AML-193 (cell line): ENCODE results near the gene KNDC1.

Experiments
- DNase-seq, 2 experiments: peaks; one replicate each; lab custom pipeline; 2025; lab: John Stamatoyannopoulos, UW

KNDC1 gene

GRCh38 chr10:133206356-133207040, 46.5 kb downstream of the KNDC1 start:
- DNase-seq = no peak

DNA sequence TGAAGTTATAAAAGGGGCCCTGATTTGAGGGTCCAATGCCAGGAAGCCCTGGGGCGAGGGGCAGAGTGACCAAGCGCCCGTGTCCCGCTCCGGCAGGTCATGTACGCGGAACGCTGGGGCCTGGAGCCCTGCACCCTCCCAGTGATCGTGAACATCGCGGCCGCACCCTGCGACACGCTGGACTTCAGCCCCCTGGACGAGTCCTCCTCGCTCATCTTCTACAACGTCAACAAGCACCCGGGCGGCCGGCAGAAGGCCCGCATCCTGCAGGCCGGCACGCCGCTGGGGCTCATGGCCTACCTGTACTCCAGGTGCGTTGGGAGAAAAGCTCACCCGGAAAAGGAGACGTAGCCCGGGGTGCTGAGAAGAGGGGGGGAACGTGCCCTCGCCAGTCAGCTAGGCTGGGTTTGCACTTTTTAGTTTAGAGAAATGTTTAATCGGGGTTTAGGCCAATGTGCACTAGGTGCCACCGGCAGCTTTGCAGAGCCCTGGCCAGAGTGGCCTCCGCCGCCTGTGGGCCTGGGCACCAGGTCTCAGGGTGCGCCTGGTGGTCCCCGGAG, 47.1 kb downstream of the KNDC1 start:
- DNase-seq = no peak

- no peak for DNase-seq
These were observed 47.6 kb downstream of the KNDC1 start for GRCh38 chr10:133207627-133208026.

DNA sequence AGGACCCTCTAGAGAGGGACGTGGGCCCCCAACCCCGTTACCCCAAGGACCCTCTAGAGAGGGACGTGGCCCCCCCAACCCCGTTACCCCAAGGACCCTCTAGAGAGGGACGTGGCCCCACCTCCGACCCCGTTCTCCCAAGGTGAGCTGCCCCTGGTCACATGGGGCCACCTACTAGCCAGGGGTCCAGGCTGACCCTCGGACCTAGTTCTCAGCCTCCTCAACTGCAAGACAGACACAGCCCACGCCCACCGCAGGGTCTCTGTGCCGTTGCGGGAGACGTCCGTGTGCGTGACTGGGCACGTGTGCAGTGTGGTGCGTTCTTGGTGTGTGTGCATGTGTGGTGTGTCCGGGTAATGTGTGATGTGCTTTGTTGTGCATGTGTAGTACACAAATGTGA, 48.4 kb downstream of the KNDC1 start:
- DNase-seq = no peak

DNA sequence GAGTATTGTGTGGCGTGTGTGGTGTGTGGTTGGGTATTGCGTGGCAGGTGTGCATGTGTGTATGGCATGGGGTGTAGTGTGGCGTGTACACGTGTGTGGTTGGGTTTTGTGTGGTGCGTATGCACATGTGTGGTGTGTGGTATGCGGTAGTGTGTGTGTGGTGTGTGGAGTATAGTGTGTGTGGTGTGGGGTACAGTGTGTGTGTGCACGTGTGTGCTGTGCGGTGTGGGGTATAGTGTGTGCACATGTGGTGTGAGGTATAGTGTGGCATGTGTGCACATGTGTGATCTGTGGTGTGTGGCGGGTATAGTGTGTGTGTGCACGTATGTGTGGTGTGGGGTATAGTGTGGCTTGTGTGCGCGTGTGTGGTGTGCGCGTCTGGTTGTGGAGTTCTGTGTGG, 49.1 kb downstream of the KNDC1 start:
- DNase-seq = no peak

- no peak for DNase-seq
These were observed 49.6 kb downstream of the KNDC1 start for GRCh38 chr10:133209641-133210040.

- DNase-seq = no peak
These were observed 50.5 kb downstream of the KNDC1 start for GRCh38 chr10:133210398-133211140.

- no peak for DNase-seq
These were observed 51.3 kb downstream of the KNDC1 start for GRCh38 chr10:133211141-133211830.

DNA sequence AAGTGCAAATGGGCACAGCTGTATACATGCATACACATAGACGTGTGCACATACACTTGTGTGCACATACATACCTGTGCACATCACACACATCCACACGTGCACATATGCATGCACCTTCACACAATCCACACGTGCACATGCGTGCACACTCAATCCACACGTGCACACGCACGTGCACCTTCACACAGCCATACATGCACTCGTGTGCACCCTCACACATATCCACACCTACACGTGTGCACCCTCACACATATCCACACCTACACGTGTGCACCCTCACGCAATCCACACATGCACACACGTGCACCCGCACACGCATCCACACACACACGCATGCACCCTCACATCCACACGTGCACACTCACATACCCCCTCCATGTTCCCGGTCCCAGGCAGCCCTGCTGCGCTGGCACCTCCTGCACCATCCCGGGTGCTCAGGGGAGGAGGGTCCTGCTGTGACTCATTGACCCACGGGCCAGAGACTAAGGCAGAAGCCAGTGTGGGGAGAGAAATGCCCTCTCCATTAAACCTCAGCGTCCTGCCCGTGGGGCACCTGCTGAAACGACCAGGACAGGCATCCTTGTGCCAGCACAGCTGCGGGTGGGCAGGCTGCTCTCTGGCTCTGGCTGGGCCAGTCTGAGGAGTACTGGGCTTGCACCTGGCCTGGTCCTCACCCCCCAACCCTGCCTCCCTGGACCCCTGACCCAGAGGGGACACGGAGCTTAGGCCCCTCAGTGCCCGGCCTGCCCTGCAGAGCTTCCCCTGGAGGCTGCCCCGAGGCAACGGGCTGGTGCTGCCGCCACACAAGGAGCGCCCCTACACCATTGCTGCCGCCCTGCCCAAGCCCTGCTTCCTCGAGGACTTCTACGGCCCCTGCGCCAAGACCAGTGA, 52.2 kb downstream of the KNDC1 start:
- DNase-seq = no peak

DNA sequence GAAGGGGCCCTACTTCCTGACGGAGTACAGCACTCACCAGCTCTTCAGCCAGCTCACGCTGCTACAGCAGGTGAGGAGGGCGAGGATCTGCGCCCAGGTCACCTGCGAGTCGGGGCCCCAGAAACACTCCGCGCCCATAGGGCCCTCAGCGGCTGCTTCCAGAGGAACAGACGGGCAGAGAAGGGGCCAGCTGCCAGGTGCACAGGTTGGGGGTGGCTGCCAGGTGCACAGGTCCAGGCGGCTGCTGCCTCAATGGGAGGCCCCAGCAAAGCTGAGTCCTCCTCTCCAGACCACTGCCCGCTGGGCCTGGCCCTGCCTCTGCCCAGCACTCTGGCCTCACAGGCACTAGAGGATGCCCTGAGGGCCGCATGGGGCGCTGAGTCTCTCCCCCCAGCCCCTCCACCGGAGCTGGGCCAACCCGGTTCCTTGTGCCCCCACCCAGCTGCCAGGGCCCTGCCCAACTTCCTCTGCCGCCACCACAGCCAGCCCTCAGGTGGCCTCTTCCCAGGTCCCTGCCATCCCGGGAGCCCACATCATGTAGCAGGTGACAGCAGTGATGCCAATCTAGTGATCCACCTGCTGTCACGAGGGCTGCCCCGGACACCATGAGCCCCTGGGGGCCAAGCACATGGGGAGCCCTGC, 53.0 kb downstream of the KNDC1 start:
- no peak for DNase-seq

DNA sequence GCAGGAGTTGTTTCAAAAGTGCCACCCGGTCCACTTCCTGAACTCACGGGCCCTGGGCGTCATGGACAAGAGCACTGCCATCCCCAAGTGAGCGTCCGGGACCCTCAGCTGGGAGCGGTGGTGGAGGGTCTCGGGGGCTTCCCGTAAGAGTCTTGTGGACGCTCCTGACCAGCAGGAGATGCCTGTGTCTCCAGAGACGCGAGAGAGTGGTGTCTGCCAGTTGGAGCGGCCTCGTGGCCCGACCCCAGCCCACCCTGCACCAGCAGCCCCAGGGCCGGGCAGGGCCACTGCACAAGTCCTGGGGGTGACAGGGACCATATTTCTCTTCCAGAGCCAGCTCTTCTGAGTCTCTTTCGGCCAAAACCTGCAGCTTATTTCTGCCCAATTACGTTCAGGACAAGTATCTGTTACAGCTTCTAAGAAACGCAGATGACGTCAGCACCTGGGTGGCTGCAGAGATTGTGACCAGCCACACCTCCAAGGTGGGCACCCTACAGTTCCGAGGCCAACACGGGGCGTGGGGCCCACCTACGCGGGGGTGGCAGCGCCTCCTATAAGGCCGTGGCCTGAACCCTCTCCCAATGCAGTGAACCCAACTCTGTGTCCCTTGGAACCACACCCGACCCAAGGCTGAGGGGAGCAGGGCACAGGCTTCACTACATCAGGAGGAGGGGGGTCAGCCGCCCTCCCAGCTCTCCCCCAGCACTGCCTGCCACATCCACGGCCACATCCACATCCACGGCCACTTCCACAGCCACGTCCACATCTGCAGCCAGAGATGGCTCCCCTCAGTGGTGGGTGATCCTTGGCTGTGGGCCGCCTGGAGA, 53.8 kb downstream of the KNDC1 start:
- DNase-seq = no peak

DNA sequence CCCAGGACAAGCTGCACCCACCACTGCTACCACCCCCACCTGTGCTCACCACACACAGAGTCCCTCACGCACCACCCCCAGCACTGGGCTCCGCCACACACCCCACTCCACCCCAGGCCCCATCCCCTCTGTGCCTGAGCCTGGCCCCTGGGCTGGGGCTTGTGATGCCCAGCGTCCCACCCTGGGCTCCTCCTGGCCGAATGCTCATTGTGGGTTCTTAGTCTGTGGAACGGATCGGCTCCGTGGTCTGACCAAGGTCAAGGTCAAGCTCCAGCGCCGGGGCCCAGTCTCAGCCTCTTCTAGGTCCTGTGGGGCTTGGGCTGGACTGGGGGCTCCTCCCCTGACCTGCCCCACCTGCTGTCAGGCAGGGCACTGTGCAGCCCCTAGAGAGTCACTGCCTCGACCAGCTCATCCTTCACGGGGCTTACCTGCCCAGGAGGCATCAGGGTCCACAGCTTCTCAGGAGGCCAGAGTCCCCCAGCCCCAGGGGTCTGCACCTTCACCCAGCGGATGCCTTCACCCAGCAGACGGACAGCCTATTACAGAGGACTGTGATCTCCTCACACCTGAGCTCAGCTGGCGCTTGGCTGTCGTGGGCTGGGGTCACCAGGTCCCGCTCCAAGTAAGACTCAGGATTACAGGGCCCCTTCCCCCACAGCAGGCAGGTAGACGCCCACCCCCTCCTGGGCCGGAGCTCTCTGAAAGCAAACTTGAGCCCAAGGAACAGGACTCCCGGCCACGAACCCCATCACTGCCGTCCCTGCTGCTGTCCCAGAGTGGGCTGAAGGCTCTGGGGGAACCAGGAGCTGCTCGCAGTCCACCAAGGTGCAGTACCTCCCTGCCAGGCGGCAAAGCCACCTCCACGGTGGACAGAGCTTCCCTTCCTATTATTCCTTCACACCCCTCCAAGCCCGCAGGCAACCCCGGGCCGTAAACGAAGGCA, 54.7 kb downstream of the KNDC1 start:
- no peak for DNase-seq

- no peak for DNase-seq
These were observed 55.6 kb downstream of the KNDC1 start for GRCh38 chr10:133215586-133215985.

DNA sequence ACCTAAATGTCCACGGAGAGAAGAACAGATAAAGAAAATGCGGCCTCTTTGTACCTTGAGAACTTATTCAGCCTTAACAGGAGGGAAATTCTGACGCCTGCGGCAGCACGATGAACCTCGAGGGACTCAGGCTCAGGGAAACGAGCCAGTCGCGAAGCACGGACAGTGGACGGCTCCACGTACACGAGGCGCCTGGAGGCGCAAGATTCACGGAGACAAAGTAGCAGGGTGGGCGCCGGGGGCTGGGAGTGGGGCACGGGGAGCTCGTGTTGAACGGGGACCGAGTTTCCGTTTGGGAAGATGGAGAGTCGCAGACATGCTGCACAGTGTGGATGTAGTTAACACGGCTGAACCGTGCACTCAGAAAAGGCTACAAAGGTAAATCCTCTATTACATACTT, 56.8 kb downstream of the KNDC1 start:
- DNase-seq = no peak

DNA sequence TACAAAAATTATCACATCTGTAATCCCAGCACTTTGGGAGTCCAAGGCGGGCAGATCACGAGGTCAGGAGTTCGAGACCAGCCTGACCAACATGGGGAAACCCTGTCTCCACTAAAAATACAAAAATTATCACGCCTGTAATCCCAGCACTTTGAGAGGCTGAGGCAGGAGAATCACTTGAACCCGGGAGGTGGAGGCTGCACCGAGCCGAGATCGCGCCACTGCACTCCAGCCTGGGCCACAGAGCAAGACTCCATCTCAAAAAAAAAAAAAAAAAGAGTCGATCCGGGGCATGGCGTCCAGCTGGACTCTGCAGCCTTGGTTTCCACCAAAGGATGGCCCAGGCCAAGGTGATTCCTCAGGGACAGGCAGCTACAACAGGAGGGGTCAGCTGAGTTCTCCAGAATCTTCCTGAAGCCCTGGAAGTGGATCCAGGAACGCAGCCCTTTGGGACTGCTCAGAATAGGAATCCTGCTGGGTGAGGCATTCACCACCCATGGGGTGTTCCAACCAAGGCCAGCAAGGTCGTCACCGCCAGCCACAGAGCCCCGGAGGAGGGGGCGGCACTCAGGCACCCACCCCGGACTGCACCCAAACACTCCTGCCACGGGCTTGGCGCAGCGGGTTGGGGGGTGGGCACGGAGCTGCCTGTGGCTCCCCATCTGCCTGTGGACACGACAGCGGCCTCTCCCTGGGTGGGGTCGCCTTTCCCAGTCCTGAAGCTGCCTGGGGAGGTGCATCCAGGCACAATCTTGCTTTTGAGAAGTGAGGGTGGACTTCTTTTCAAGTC, 58.0 kb downstream of the KNDC1 start:
- DNase-seq = no peak

- DNase-seq = no peak
These were observed 58.9 kb downstream of the KNDC1 start for GRCh38 chr10:133218891-133219290.

DNA sequence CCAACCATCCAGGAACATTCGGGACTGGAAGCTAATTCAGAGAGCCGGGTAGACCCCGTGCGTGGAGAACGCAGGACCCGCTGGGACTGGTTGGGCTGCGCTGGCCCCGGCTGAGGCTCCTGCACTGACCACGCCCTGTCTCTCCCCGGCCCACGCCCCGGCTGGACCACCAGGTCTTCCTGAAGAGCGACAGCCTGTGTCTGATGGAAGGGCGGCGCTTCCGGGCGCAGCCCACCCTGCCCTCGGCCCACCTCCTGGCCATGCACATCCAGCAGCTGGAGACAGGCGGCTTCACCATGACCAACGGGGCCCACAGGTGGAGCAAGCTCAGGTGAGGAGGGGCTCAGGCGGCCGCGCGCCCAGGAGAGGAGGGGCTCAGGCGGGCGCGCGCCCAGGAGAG, 59.8 kb downstream of the KNDC1 start:
- no peak for DNase-seq

- DNase-seq = no peak
These were observed 61.3 kb downstream of the KNDC1 start for GRCh38 chr10:133221331-133221730.
